Lung (tissue), 12 donors: ENCODE data around the gene SLC26A9. TPM values are rescaled to one million over a fixed set of nuclear protein-coding genes. Genes with fewer than 3 reads are reported as not detected.

Source experiments
- ATAC-seq: fragments of 200-7000 bp; cut with Tn5 transposase; one replicate; pipeline ENCODE4 v1.9.1; 2020; ENCODE audit warnings: moderate number of reproducible peaks; ENCODE audit not compliant: insufficient read depth, low FRiP score
- DNase-seq, 3 donors: peaks; one replicate each; pipeline ENCODE4 v3.0.0-alpha.2; 2013 to 2017
- H3K27ac ChIP-seq, 2 donors: one replicate each; pipeline ENCODE4 v1.5.1; 2013; ENCODE audit warnings: mild to moderate bottlenecking in 2 of 2, moderate library complexity in 2 of 2, control low read depth in 1 of 2, inconsistent platforms in 1 of 2, low read depth in 1 of 2, low read length in 1 of 2
- H3K27me3 ChIP-seq, 3 donors: one replicate each; pipeline ENCODE4 v1.5.1; 2013; ENCODE audit warnings: low read length in 2 of 3; ENCODE audit not compliant: control insufficient read depth in 3 of 3, insufficient read depth in 3 of 3
- H3K36me3 ChIP-seq, 4 donors: one replicate each; pipeline ENCODE4 v1.5.1; 2013; ENCODE audit warnings: low read length in 4 of 4, mild to moderate bottlenecking in 1 of 4, moderate library complexity in 1 of 4; ENCODE audit not compliant: control insufficient read depth in 4 of 4, insufficient read depth in 4 of 4
- H3K4me1 ChIP-seq, 5 donors: one replicate each; pipeline ENCODE4 v1.5.1; 2013; ENCODE audit warnings: low read length in 5 of 5, mild to moderate bottlenecking in 2 of 5, moderate library complexity in 1 of 5; ENCODE audit not compliant: control insufficient read depth in 5 of 5, insufficient read depth in 5 of 5
- H3K4me3 ChIP-seq: one replicate; pipeline ENCODE4 v1.5.1; 2013; ENCODE audit warnings: mild to moderate bottlenecking, control low read depth, moderate library complexity
- H3K9ac ChIP-seq, 2 donors: one replicate each; pipeline ENCODE4 v1.5.1; 2013; ENCODE audit warnings: low read length in 2 of 2, control low read depth in 1 of 2; ENCODE audit not compliant: insufficient read depth in 1 of 2
- H3K9me3 ChIP-seq, 4 donors: one replicate each; pipeline ENCODE4 v1.5.1; 2013; ENCODE audit warnings: low read length in 3 of 4, mild to moderate bottlenecking in 1 of 4, moderate library complexity in 1 of 4; ENCODE audit not compliant: control insufficient read depth in 4 of 4, insufficient read depth in 3 of 4
- CTCF ChIP-seq: IDR thresholded peaks from 2 replicates; pipeline ENCODE4 v1.5.1; 2012; ENCODE audit warnings: mild to moderate bottlenecking; ENCODE audit errors: control extremely low read depth, extremely low read depth
- WGBS, 2 donors: extraction: QIAGEN DNeasy Blood & Tissue Kit; methylation state at CpG; one replicate each; pipeline ENCODE4 v1.1.7; 2013; 5-methylcytosine and 5-hydroxymethylcytosine counted together
- polyA plus RNA-seq, 2 donors: library from polyadenylated mRNA; stranded (reverse); fragments of 200-250 nt; gene quantifications; one replicate each; pipeline ENCODE4 v1.2.1, GENCODE V29; 2013
- total RNA-seq, 2 donors: library from RNA; depleted of rRNA in 1 of 2; stranded (reverse); fragments of >200 nt in 1 of 2; gene quantifications; one replicate each; pipeline ENCODE4 v1.2.1, GENCODE V29; 2014 to 2021
- donor health status: control.
- donor health status: control.
- donor health status: Bipolar disorder and iron deficiency.
- donor health status: healthy.
- donor health status: DM: yes; HTN: yes; CAD: no.

The SLC26A9 gene
- total and polyA plus RNA-seq, 4 donors, result 0.14 to 30.3 (median 15.8) TPM

DNA sequence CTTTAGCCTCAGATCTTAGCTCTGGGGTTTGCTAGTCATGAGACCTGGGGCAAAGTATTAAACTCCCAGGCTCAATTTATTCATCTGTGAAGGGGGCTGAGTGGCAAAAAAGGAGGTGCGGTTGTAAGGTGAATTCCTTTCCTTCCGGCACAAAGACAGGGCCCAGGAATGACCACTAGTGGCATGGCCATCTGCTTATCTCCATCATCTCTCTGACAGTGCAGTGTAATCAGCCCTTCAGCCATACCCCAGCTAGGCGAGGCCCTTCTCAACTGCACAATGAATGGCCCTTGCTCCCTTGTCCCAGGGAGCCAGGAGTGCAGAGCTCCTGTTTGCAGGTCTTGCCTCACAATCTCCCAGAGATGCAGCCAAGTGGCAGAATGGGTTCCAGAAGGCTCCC is 5.6 kb upstream of the SLC26A9 start:
- Histone ChIP-seq H3K9ac (no peak overlapping the region), H3K9me3 (no peaks in the 10 kb centered on the region), H3K27me3 (no peaks in the 10 kb centered on the region), H3K4me3 (no peak overlapping the region), H3K27ac (no peak overlapping the region), H3K4me1 (peaks cover 0 to 14% (median 5%) of the 10 kb centered on the region in 5 donors), H3K36me3 (no peaks in the 10 kb centered on the region)
- TF ChIP-seq CTCF, result no peak
- DNase-seq (no peak), ATAC-seq (no peak)
- WGBS, 2 donors, result 92 to 93% methylated on average over 3 of the region's 3 CpGs

- Histone ChIP-seq H3K27me3 (no peaks in the 10 kb centered on the region), H3K4me3 (no peak overlapping the region), H3K9ac (no peak overlapping the region), H3K27ac (no peak overlapping the region), H3K9me3 (no peaks in the 10 kb centered on the region), H3K36me3 (no peaks in the 10 kb centered on the region), H3K4me1 (peaks cover 0 to 14% (median 5%) of the 10 kb centered on the region in 5 donors)
- TF ChIP-seq CTCF, result no peak
- DNase-seq, result no peak
- 72 to 84% methylated on average over 4 of the region's 4 CpGs for WGBS, 2 donors
- ATAC-seq, result no peak
These were observed 4.8 kb upstream of the SLC26A9 start for GRCh38 chr1:205948039-205948438.

- no peak for DNase-seq
- ATAC-seq, result no peak
- TF ChIP-seq CTCF, result no peak
- Histone ChIP-seq H3K36me3 (no peaks in the 10 kb centered on the region), H3K9ac (no peak overlapping the region), H3K9me3 (no peaks in the 10 kb centered on the region), H3K4me3 (no peak overlapping the region), H3K27me3 (no peaks in the 10 kb centered on the region), H3K27ac (no peak overlapping the region), H3K4me1 (peaks cover 0 to 14% (median 5%) of the 10 kb centered on the region in 5 donors)
- 64 to 84% methylated on average over 4 of the region's 4 CpGs for WGBS, 2 donors
These were observed 3.8 kb upstream of the SLC26A9 start for GRCh38 chr1:205947024-205947423.

DNA sequence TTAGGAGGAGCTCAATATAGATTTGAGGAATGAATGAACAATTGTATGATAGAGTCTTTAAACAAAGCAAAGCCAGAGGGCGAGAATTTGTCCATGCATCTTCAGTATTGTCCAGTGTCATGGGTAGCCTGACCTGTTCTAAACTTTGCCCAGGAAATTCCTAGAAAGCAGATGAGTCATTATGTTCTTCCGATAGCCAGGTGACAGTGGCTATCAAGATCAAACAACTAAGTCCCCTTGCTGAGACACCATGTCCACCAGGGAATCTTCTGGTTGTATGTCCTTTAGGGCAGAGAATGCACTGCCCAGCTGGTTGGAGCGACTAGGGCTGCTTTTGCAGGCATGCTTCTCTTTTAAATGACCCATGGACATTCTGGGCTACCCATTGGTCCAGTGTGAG is 1.8 kb upstream of the SLC26A9 start:
- Histone ChIP-seq H3K9me3 (no peaks in the 10 kb centered on the region), H3K4me1 (peaks cover 0 to 9% (median under 1%) of the 10 kb centered on the region in 5 donors), H3K27ac (no peak overlapping the region), H3K4me3 (no peak overlapping the region), H3K9ac (no peak overlapping the region), H3K27me3 (no peaks in the 10 kb centered on the region), H3K36me3 (no peaks in the 10 kb centered on the region)
- no peak for DNase-seq
- ATAC-seq, result no peak
- 88 to 92% methylated on average over 3 of the region's 3 CpGs for WGBS, 2 donors
- no peak for TF ChIP-seq CTCF
